HG03060 (cell line): ENCODE measurements around the gene TMC1.

ENCODE experiments used
- ATAC-seq: cut with Tn5 transposase; IDR thresholded peaks from one replicate; pipeline ENCODE4 v1.9.1; 2021; ENCODE audit warnings: low read depth, moderate number of reproducible peaks; ENCODE audit not compliant: unreplicated experiment

Gene TMC1

DNA sequence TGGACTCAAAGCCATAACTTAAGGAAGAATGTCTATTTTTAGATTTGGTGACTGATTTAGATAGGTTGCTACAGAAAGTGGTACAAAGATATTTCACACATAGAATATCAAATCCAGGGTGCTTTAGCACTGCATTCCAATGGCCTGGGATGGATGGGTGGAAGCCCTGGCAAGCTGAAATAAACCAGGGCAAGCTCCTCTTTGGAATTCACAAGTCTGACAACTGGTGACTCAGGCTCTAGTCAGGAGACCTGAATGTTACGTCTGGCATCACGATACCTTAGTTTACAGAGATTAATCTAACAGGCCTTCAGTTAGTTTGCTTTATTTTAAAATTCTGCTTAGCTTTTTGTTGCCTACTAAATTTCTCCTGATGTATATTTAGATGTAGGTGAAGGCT, 144.0 kb downstream of the TMC1 start:
- ATAC-seq, result no peak

GRCh38 chr9:72667181-72667580, 145.8 kb downstream of the TMC1 start:
- no peak for ATAC-seq

GRCh38 chr9:72674961-72675360, 153.6 kb downstream of the TMC1 start:
- no peak for ATAC-seq

- ATAC-seq, result no peak
These were observed 154.2 kb downstream of the TMC1 start for GRCh38 chr9:72675586-72675985.

DNA sequence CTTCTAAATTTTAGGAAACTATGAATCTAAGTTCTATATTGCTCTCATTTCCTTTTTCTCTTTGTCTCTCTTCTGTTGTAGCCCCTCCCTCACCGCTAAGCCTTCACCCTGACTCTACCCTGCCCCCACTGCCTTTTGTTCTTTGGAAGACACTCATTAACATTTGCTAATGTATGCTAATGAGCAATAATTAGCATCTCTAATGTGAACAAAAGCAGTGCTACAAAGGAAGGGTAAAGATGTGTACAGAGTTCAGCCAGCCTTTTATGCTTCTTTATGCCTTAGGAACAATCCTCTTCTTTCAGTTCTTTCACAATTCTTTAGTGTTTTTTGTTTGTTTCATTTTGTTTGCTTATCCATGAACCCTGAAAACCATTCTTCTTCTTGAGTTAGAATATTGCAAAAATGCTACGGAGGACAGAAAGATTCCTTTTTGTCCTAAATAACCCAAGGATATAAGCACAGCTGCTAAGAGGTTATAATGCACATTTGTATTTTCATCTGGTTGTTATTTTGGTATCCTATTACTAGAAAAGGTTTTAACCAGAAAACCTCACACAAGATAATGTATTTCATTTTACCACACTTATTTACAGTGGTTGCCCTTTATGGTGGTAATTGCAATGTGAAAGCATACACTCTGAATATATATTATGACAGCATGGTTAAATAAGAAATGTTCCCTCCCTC, 159.3 kb downstream of the TMC1 start:
- no peak for ATAC-seq

GRCh38 chr9:72681283-72681630, 159.8 kb downstream of the TMC1 start:
- no peak for ATAC-seq

GRCh38 chr9:72684615-72685014, 163.2 kb downstream of the TMC1 start:
- no peak for ATAC-seq

DNA sequence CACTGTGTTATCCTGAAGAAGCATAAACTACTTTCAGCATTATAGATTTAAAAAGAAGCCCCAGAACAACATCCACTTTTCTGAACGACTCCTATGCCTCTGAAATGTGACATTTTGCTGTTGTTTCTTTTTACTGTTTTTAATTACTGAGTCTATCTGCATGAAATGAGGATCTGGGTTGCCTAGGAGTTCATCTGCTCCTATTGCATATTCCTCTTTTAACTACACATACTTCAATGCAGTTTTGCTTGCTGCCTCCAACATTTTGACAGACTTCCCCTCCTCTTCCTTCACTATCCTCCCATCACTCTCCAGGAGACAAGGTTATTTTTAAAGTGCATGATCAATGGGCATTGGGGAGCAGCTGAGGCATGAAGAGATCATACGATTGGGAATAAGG, 164.5 kb downstream of the TMC1 start:
- no peak for ATAC-seq

- no peak for ATAC-seq
These were observed 165.9 kb downstream of the TMC1 start for GRCh38 chr9:72687331-72687730.

GRCh38 chr9:72691671-72692070, 170.3 kb downstream of the TMC1 start:
- no peak for ATAC-seq

GRCh38 chr9:72695365-72695764, 174.0 kb downstream of the TMC1 start:
- no peak for ATAC-seq

GRCh38 chr9:72696511-72696910, 175.1 kb downstream of the TMC1 start:
- ATAC-seq, result no peak

DNA sequence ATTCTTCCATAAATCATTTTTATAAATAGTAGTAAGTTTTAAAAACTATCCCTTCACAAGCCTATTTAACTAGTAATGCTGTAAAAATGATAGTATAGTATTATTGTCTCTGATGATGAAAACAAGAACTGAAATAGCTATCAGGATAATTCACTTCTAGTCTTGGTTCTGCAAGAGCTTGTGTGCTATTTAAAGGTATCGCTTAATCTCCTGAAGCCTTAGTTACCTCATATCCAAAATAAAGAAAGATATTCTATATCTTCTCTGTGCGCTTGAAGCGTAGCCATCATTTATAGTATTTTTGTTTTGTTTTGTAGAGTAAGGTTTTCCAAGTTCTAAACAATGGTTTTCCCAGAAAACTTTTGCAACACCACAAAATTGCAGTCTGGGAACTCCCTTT, 180.1 kb downstream of the TMC1 start:
- no peak for ATAC-seq

- ATAC-seq, result no peak
These were observed 182.2 kb downstream of the TMC1 start for GRCh38 chr9:72703574-72703973.

DNA sequence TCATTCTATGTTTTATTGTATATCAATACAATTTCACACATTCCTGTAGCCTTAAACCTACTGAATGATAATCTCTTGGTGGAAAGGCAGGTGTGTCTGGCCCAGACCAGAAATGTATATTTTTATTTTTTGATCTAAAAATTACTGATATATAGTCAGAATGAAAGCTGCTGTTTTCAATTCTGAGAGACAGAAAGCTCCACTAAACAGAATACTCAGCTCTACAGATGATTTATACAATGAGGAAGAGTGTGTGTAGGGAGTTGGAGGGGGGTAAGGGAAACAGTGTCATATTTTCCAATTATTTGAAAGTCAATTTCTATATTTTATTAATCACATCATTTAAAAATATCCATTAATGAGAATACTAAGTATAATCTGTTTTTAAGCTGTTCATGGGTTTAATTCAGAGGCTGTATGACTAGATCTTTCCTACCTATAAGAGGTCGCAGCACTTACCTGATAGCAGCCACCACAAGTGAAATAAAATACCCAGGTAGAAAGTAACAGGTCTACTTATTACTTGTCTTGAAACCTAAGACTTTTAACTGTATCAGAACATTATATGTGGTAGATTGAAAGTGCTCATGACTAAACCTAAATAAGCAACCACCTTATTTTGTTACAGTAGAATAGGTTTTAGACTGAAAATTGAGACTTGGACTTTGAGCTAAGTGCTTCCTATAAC, 183.4 kb downstream of the TMC1 start:
- ATAC-seq, result no peak

GRCh38 chr9:72718503-72718902, 197.1 kb downstream of the TMC1 start:
- no peak for ATAC-seq

- ATAC-seq, result no peak
These were observed 199.7 kb downstream of the TMC1 start for GRCh38 chr9:72721067-72721466.

GRCh38 chr9:72726947-72727346, 205.5 kb downstream of the TMC1 start:
- ATAC-seq, result no peak

DNA sequence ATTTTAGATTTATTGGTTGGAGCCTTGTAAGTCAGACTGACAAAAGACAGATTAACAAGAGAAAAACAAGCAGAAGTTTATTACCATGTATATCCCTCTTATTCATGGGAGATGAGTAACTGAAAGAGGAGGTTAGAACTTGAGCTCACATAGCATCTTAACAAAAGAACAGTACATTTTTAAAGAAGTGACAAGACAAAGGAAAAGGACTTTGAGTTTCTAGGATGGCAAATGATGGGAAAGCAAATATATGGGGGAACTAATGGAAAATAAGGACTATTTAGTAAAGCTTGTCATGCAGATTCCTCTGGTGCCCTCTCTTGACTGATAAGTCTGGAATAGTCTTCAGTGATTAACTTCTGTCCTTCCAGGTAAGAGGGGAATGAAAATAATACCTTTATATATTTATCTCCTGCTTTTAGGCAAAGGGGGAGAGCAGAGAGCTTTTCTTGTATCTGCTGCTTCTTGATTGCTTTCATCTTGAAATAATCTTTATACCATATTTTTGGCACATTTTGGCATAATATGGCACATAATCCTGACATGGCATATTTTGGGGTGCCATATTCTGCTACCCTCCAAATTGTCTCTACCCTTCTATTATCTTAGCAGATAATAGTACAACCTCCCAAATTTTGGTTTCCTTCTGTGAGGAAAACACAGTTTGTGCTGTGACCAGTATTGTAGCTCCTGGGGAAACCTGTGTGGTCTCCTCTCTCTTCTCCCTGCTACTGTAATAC, 206.8 kb downstream of the TMC1 start:
- no peak for ATAC-seq

- no peak for ATAC-seq
These were observed 212.5 kb downstream of the TMC1 start for GRCh38 chr9:72733895-72734294.

DNA sequence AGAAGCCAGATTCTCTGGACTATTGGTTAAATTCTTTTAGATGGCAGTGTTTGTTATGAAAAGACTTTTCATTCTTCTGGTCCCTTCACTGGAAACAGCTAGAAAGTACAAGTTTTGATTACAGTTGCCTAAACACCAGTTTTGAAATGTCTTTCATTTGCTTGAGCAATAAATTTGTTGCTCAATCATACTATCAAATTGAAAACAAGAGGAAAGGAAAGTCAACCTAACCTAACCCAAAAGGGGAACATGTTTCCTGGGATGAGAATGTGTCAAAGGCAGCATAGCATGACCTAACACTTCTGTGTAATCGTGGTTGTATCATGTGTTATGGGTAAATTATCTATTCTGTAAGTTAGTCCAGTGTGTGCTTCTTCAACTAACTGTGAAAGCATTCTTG, 213.2 kb downstream of the TMC1 start:
- no peak for ATAC-seq

DNA sequence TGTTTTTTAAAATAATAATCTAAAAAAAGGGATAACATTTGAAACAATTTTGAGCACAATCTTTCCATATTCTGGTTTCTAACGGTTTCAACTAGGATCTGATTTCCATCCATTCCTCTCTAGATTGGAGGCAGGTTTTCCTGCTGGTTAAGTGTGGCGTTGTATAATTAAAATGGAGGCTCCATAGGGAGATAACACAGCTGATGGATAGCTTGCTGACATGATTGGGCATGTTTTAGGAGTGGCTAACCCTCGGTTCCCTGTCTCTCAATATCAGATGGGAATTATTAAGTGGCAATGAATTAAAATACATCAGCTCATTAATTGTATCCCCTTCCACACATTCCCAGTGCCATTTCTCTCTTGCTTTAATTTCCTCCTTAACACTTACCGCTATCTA, 222.4 kb downstream of the TMC1 start:
- ATAC-seq, result no peak
